ENCODE data around the gene CTDP1.
A peak's percentile ranks its signal among the peaks of the same experiment; 100 is the strongest.

The CTDP1 gene, protein sequence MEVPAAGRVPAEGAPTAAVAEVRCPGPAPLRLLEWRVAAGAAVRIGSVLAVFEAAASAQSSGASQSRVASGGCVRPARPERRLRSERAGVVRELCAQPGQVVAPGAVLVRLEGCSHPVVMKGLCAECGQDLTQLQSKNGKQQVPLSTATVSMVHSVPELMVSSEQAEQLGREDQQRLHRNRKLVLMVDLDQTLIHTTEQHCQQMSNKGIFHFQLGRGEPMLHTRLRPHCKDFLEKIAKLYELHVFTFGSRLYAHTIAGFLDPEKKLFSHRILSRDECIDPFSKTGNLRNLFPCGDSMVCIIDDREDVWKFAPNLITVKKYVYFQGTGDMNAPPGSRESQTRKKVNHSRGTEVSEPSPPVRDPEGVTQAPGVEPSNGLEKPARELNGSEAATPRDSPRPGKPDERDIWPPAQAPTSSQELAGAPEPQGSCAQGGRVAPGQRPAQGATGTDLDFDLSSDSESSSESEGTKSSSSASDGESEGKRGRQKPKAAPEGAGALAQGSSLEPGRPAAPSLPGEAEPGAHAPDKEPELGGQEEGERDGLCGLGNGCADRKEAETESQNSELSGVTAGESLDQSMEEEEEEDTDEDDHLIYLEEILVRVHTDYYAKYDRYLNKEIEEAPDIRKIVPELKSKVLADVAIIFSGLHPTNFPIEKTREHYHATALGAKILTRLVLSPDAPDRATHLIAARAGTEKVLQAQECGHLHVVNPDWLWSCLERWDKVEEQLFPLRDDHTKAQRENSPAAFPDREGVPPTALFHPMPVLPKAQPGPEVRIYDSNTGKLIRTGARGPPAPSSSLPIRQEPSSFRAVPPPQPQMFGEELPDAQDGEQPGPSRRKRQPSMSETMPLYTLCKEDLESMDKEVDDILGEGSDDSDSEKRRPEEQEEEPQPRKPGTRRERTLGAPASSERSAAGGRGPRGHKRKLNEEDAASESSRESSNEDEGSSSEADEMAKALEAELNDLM

DNA sequence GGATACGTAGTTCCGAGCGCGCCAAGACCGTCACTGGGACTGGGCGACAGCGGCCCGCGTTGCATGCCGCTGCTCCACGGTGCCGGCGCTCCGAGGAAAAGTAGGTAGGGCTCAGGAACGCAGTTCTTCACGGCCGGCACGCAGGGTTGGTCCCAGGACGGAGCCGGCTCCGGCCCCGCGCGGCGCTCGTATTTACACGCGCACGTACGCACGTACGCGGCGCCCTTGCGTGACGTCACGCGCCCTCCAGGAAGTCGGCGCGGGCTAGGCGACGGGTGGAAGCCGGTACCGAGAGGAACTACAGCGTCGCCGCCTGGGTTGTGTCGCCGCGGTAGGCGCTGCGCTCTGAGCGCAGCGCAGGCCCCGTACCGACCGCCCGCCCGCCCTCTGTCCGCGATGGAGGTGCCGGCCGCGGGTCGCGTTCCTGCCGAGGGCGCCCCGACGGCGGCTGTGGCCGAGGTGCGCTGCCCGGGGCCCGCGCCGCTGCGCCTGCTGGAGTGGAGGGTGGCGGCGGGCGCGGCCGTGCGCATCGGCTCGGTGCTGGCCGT is at the start of gene CTDP1:
Gene CTDP1 (plus strand): TSS at position 252 of the 548 bp plus-strand sequence. CDS start 145 bp downstream, at position 397.
- peak; percentile 69 to 80 for DNase-seq (ENCODE audit: low read depth in 1 of 2, low spot score in 1 of 2)

DNA sequence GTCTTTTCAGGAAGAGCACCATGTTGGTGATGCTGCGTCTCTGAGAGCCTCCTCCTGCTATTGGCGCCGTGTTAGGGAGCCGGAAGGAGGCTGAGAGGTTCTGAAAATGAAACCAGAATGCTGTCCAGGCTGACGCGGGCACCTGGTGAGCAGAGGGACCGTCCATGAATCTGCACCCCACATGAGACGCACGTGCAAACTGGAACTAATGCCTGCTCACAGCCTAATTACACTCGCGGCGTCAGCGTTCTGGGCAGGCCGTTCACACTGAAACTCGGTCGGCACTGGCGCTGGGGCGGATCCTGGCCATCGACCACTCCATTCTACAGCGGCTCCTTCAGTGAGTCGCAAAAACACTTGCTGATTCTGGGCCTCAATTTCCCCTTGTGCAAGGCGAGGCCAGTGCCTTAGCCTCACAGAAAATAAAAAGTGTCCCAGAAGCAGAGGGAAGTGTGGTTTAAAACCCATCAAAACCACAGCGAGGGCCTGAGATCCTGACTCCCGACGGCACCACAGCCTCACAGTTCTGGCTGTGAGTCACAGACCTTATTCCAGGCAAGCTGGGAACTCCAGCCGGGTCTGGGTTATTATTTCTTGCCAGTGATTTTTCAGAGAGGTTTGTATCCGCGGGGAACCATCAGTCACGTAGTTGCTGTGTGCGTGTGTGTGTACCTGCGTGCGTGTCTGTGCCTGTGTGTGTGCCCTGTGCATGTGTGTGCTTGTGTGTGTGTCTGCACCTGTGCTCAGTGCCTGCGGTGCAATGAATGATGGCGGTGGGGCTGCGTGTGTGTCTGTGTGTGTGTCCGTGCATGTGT is 49.1 kb upstream of the CTDP1 start:
- no peak for DNase-seq (ENCODE audit: low read depth in 1 of 2, low spot score in 1 of 2)

DNA sequence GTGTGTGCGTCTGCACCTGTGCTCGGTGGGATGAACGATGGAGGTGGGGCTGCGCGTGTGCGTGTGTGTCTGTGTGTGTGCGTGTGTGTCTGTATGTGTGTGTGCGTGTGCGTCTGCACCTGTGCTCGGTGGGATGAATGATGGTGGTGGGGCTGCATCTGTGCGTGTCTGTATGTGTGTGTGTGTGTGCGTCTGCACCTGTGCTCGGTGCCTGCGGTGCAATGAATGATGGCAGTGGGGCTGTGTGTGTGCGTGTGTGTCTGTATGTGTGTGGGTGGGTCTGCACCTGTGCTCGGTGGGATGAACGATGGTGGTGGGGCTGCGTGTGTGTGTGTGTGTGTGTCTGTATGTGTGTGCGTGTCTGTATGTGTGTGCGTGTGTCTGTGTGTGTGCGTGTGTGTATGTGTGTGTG is 48.5 kb upstream of the CTDP1 start:
- no peak for DNase-seq (ENCODE audit: low read depth in 1 of 2, low spot score in 1 of 2)

DNA sequence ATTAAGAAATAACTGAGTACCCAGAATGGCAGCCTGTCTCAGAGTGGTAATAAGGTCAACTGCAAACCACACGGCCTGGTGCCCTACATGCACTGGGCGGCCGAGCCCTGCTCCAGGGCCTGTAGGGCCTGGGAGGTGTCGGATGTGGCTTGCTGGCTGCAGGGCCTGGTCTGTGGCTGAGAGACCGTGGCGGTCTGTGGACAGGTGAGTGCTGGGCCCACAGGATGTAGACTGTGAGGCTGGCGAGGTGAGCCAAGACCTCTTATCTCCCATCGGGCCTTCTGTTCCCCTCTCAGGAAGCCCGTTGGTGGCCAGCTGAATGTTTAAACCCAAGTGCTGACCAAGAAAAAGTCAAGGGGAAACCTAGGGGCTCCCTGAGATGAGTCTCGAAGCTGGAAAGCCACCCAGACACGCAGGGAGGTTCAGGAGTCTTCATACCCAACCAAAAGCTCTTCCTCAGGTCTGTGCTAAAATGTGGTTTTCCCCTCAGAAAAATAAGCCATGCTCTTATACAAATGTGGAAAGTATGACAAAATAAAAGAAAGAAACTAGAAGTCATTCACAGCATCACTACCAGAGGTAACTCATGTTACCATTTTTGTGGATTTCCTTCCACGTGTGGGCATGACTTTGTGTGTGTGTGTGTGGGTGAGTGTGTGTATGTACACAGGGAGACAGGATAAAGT is 47.7 kb upstream of the CTDP1 start:
- DNase-seq (ENCODE audit: low read depth in 1 of 2, low spot score in 1 of 2) = no peak

DNA sequence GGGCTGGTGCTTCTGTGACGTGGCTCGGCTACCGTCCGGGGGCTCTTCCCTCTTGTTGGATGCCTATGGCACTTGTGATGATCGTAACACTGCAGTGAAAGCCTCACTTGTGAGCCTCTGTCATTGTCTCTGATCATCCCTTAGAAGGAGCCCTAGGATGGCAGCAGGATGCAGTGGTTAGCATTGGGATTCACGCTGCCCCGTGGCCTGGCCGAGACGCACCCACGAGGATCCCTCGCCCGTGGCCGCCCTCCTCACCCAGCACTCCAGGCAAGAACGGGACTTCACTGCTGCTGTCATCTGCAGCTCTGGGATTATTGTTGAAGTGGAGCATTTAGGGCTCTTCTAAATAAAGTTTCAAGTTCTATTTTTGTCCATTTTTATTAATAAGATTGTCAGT is 46.8 kb upstream of the CTDP1 start:
- no peak for DNase-seq (ENCODE audit: low read depth in 1 of 2, low spot score in 1 of 2)

DNA sequence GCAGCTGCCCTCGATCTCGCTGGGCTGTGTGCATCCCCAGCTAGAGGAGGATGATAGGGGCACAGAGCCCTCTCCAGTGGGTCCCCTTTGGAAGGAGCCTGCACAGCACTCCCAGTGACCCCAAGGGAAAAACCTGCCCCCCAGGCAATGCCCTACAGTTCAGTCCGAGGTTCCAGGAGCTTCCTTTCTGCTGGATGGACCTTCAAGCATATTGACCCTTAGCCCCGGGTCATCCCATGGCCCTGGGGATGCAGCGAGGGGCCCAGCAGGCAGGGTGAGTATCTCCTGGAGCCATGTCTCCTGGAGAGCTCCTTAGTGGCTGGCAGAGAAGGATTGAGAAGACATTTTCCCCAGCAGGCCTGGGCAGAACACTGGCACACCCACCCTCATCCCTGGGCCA is 45.4 kb upstream of the CTDP1 start:
- DNase-seq (ENCODE audit: low read depth in 1 of 2, low spot score in 1 of 2) = no peak

DNA sequence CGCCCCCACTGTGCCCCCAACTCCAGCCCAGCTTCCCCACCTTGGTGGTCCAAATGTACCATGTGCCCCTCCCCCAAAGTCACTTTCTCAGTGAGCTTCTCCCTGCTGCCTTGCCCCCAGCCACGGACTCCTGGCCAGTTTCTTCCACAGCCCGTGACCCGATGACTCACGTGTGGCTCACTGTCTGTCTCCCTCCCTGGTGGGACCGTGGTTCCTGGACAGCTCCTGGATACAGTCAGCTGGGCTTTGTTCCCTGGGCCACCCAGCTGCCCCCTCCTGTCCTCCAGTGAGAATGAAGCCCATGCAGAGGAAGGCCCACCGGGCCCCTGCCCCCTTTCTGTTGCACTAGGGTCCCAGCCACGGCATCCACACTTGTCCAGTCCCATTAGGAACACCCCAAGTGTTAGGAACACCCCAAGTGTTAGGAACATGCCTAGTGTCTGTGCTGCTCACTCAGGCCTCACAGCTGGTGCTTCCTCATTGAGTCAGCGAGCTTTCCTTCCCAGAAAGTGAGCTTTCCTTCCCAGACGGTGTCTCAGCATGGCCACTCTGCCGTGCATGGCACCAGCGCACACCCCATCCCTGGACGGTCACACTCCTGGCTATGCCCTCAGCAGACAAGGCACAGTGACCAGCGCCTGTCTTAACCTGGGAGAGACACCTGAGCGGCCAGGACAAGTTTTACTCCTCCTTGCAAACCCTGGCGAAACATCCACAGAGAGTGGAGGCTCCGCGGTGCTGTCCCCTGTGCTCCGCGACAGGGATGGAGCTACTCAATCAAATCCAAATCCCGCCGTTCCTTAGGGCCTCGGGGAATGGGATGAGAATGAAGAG is 44.8 kb upstream of the CTDP1 start:
- DNase-seq (ENCODE audit: low read depth in 1 of 2, low spot score in 1 of 2) = no peak

DNA sequence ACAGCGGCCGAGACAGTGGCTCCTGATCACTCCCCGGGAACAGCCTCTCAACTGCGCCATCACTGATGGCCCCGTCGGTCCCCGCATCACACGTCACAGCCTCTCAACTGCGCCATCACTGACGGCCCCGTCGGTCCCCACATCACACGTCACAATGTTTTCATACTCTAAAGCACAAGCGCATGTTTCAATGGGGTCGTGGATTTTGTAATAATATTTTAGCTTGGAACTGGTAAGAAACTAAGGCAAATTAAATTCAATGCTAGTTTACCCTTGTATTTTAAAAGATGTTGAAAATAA is 44.2 kb upstream of the CTDP1 start:
- no peak for DNase-seq (ENCODE audit: low read depth in 1 of 2, low spot score in 1 of 2)

DNA sequence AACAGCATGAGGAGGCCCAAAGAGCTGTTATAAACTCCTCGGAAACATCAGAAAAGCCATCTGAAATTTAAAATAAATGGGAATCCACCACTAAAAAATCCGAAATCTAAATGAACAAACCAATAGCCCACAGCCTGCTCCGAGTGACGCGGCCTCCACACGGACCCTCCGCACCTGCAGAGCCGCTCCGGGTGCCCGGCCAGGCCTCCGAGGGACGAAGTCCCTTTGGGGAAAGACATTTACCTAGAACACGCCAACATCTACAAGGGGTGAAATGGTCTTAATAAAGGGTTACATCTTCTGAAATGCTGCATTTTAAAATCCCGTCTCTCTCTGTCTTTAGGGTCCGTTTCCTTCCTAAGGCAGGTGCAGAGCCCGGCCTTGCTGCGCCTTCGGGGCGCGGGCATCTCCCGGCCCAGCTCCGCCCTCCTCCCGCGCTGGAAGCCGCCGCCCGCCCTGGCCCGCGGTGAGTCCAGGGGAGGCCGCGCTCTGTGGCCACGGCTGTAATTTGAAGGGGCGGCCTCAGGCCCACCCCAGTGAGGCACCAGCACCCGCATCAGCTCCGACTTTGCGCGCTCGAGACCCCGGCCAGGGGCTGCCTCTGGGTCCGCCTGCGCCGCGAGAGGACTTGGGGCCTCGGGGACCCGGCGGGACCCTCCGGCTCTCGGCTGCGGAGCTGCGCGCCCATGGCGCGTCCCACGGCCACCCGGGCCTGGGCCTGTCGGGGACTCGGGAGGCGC is 42.3 kb upstream of the CTDP1 start:
- DNase-seq (ENCODE audit: low read depth in 1 of 2, low spot score in 1 of 2) = no peak

DNA sequence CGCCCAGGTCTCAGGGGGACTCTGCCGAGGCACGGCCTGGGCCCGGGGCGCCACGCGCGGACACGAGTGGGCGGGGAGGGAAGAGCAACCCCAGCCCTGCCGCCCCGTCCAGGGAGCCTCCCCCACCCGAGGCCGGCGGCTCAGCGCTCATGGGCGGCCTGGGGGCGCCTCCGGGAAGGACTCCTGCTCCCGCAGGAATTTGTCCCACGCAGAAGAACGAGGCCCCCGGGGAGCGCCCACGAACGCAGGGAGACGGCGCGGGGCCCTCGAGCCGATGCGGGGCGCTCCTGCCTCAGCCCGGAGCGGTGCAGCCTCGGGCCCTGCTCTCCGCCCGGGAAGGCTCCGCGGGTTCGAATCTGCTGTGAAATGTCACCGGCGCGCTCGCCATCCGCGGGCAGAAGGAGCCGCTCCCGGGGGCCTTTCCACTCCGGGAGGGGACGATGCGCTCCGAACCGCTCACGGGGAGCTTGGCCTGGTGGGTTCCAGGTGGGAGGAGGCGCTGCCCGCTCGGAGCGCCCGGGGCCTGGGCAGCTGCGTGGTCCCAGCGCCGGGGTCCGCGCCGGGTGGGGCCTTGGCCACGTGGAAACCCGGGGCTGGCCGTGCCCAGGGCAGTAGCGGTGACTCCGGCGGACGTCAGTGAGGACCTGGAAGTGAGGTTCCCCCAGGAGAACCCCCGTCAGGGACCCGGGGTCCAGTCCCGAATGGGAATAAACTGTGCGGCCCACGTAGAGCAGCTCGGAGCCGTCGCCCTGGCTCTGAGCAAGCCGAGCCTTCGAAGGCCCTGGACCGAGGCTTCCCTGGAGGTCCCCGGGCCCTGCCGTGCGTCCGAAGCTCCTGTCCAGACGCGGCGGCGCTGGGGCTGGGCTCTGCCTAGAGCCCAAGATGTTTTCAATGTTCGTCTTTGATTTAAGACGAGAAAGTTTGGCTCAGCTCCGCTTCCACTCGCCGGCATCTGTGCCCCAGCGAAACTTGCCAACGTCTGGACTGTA is 41.4 kb upstream of the CTDP1 start:
- no peak for DNase-seq (ENCODE audit: low read depth in 1 of 2, low spot score in 1 of 2)

DNA sequence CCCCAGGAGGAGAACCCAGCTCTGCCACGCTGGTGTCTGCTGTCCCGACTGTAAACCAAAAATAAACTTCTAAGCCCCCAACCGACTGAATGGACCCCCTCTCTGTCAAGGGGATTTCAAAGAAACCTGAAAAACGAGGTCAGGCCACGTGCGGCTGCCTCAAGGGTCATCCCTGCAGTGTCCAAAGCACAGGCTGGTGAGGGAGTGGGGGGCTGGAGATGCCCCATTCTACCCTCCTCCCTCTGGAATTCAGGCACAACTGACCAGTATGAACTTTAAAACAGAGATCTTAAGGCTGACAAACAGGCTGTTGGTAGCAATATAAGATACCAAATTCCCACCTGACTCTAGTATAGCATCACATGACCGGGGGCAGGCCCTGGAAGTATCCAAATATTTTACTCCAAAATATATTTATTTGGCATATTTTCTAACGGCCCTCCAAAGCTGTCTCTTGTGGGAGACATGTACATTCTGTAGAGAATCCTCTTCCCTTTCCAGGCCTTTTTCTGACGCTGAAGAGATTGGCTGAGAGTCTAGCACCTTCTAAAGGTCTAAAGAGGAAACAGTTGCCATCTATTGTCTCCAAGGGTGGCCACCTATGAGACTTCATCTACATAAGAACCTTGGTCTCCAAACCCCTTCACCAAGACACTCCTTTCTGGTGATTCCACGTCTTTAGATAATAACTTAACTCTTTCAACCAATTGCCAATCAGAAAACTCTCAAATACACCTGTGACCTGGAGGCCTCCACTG is 40.4 kb upstream of the CTDP1 start:
- DNase-seq (ENCODE audit: low read depth in 1 of 2, low spot score in 1 of 2) = no peak

DNA sequence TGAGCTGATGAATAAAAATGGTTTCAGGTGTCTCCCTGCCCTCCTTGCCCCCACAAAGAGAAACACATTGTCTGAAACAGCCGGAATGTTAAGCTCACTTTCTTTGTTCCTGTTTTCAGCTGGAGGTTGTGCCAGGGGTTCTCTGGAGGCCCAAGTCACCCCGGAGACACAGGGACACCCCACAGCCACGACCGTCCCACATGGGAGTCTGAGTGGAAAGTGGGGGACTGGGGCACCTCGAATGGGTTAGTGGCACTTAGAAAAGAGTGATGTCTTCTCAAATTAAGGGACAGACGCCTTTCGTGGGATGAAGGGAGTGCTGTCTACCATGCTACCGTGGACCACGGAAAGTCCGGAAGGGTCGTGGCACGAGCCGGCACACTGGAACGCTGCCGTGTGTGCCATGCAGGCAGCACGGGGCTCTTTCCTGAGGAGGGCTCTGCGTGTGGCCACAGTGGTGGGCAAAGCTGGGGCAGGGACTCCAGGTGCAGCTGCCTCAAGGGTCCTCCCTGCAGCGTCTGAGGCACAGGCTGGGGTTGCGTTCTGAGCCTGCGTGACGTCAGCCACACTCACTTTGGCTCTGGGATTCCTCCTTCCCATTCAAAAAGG is 39.4 kb upstream of the CTDP1 start:
- no peak for DNase-seq (ENCODE audit: low read depth in 1 of 2, low spot score in 1 of 2)

DNA sequence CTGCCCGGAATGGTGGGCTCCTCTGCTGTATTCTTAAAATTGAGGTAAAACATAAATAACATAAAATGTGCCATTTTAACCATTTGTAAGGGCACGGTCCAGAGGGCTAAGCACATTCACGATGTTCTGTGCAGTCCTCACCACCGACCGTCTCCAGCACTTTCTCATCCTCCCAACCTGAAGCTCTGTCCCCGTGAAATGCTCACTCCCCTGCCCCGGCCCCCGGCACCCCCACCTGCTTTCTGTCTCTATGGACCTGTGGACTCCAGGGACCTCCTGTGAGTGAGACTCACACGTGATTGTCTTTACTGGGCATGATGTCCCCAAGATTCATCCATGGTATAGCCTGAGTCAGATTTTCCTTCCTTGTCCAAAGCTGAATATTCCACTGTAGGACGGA is 38.7 kb upstream of the CTDP1 start:
- DNase-seq (ENCODE audit: low read depth in 1 of 2, low spot score in 1 of 2) = no peak

DNA sequence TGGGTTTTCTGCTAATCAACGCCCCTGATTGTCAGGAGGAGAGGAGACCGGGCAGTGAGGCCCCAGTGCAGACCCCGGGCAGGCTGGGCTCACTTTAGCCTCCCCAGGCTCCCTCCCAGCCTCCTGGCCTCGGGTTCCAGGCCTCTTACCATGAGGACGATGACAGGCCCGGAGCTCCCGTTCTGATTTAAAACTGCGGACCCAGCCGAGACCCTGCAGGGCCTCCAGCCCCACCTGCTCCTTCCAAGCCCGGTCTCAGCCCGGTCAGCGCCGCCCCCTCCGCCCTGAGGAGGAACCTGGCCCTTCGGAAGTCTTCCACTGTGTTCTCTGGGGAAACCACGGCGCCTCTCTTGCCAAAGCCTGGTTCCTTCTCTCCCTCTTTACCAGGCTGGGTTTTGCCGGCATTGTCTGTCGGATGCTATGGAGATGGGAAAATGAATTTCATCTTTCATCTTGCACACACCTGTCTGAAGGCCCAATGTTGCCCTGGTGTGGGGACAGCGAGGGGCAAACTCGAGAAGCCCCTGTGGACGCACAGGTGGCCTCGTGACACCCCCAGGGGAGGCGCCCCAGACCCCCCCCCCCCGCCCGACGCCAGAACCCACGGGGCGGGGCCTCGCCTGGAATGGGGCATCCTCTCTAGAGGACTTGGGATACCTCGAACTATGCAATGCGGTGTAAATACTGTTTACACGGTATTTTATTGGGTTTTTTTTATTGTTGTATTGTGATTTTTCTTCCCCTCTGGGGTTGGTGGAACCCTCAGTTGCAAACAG is 37.7 kb upstream of the CTDP1 start:
- no peak for DNase-seq (ENCODE audit: low read depth in 1 of 2, low spot score in 1 of 2)

DNA sequence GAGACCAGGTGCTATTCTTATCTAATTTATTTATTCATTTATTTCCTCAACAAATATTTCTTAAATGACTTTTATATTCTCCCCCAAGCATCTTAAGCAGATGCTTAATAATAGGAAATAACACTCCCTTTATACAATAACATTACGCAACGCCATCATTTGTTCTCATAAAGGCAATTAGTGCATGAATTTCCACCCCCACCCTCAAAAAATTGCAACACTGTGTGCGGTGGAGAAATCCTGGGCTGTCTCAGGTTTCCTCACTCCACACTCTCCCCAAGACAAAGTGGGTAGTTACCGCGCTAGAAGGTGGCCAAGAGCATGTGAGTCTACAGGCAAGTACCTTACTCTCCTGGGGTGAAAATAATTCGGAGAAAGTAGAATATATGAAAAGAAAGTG is 37.0 kb upstream of the CTDP1 start:
- no peak for DNase-seq (ENCODE audit: low read depth in 1 of 2, low spot score in 1 of 2)

All from activated T-helper 1 cell treated with anti-CD3 and anti-CD28 coated beads, Interleukin-2, amount 50 U/mL, for 16 hours (primary cell).